ENCODE measurements around the gene ABCA12. TPM values are rescaled to one million over a fixed set of nuclear protein-coding genes. Genes with fewer than 3 reads are reported as not detected.

Gene ABCA12
- total and polyA plus RNA-seq, 2 of the 8 experiments (the other 6 are each of a cell fraction or from before 2014, with no cell fraction given): not detected

- FAIRE-seq (no peak), DNase-seq (ENCODE audit: low read depth in 1 of 2, low spot score in 2 of 2) (no peak)
- Histone ChIP-seq H4K20me1 (replicated peaks in 1 of 2; ENCODE audit: control insufficient read depth in 1 of 2, insufficient read depth in 2 of 2, low read length in 2 of 2) (no peaks in the 10 kb centered on the region), H4K8ac (ENCODE audit: extremely low read depth, insufficient read depth, low read length) (no peak overlapping the region), H3K4me1 (replicated peaks in 1 of 4; ENCODE audit: control insufficient read depth in 3 of 4, insufficient read depth in 4 of 4, low read length in 3 of 4) (peaks cover 0 to 2% (median 0%) of the 10 kb centered on the region in 4 experiments; a peak in 2 of 7 replicates), H3K23ac (ENCODE audit: insufficient read length) (no peak overlapping the region), H4K5ac (ENCODE audit: insufficient read length, low read depth, low read length) (no peak overlapping the region), H2AK5ac (ENCODE audit: low read depth, low read length) (no peak overlapping the region), H3K18ac (ENCODE audit: extremely low read depth, low read length) (no peak overlapping the region), H2BK15ac (ENCODE audit: low read length) (no peak overlapping the region), H3K9me3 (ENCODE audit: insufficient read depth in 2 of 2, low read depth in 1 of 2, low read length in 1 of 2) (no peaks in the 10 kb centered on the region), H2BK5ac (ENCODE audit: low read depth, low read length) (no peak overlapping the region), H2BK12ac (ENCODE audit: low read depth, low read length) (no peak overlapping the region), H3K79me2 (ENCODE audit: control insufficient read depth in 1 of 2, insufficient read depth in 2 of 2, low read length in 2 of 2) (no peaks in the 10 kb centered on the region), H3K4ac (replicated peaks; ENCODE audit: insufficient read length, low read depth, low read length) (no peak overlapping the region), H3K9ac (replicated peaks in 1 of 4; ENCODE audit: extremely low read depth in 1 of 4, low read depth in 3 of 4, low read length in 3 of 4) (no peak overlapping the region), H2AFZ (ENCODE audit: low read length) (no peak overlapping the region), H3K4me3 (ENCODE audit: extremely low read depth in 1 of 4, insufficient read depth in 2 of 4, low read depth in 3 of 4, low read length in 4 of 4) (no peak overlapping the region), H4K91ac (replicated peaks; ENCODE audit: insufficient read length, low read length) (no peak overlapping the region), H2BK20ac (ENCODE audit: low read length) (no peak overlapping the region), H2BK120ac (replicated peaks; ENCODE audit: low read depth, low read length) (no peak overlapping the region), H3K4me2 (ENCODE audit: insufficient read depth in 1 of 2, low read depth in 2 of 2, low read length in 2 of 2) (no peak overlapping the region), H3K36me3 (ENCODE audit: control insufficient read depth in 2 of 4, insufficient read depth in 4 of 4, low read length in 3 of 4) (no peaks in the 10 kb centered on the region), H3K27ac (ENCODE audit: low read depth, low read length) (no peak overlapping the region), H3K14ac (ENCODE audit: insufficient read length) (no peak overlapping the region), H3K23me2 (ENCODE audit: low read depth, low read length) (no peaks in the 10 kb centered on the region), H3K56ac (replicated peaks; ENCODE audit: insufficient read length, low read depth, low read length) (no peak overlapping the region), H3K27me3 (replicated peaks in 1 of 4; ENCODE audit: control insufficient read depth in 3 of 4, extremely low read depth in 1 of 4, insufficient read depth in 3 of 4, low read length in 3 of 4) (no peaks in the 10 kb centered on the region), H3K79me1 (ENCODE audit: low read depth, low read length) (no peaks in the 10 kb centered on the region)
- ChIA-PET POLR2A (ENCODE audit: partially characterized antibody) (no interaction called here), CTCF (ENCODE audit: partially characterized antibody) (interaction anchor here (0.9 to 1.0 kb wide), 2 partner anchors 14 to 364 kb away, joined by 3 read pairs; no protein-coding TSS in a partner anchor)
- 90% methylated on average over 4 of the region's 4 CpGs; no CpG with 5 or more reads in 1 of the 2 experiments for WGBS, 2 experiments (ENCODE audit: extremely low coverage in 1 of 2, insufficient coverage in 1 of 2, insufficient read length in 1 of 2, insufficient replicate concordance in 2 of 2, low coverage in 1 of 2, low lambda C conversion rate in 2 of 2, missing lambda C conversion rate in 1 of 2)
- TF ChIP-seq KDM5A (IDR thresholded peaks at IDR 0.05; ENCODE audit: low read length) (no peak), SP4 (IDR thresholded peaks at IDR 0.05; ENCODE audit: low read length) (no peak)
These were observed 238.7 kb downstream of the ABCA12 start for GRCh38 chr2:214899751-214900150.
